Astrocyte (in vitro differentiated cells and primary cell): ENCODE results near the gene PRSS21.

Source experiments
- CTCF ChIP-seq: IDR thresholded peaks from 2 replicates; pipeline ENCODE4 v1.5.1; 2011; ENCODE audit warnings: low read depth, mild to moderate bottlenecking, inconsistent platforms, low read length, moderate library complexity; ENCODE audit not compliant: insufficient read depth
- EZH2 ChIP-seq: IDR thresholded peaks from 2 replicates; pipeline ENCODE4 v1.6.1; 2012; ENCODE audit warnings: mild to moderate bottlenecking, low read length, inconsistent platforms; ENCODE audit not compliant: insufficient read depth

- TF ChIP-seq CTCF: no peak
- TF ChIP-seq EZH2: no peak
Observed at GRCh38 chr16:2817340-2818271, 569 bp downstream of the PRSS21 start.
